Fibroblast of skin of right biceps (primary cell): ENCODE data around the gene TUBG2.

Source experiments
- DNase-seq: peaks from one replicate; pipeline ENCODE4 v3.0.0-alpha.2; 2013

Gene TUBG2

GRCh38 chr17:42700586-42701289 lies 41.7 kb downstream of the TUBG2 start:
- no peak for DNase-seq

- no peak for DNase-seq
Measured at GRCh38 chr17:42702446-42702845, 43.4 kb downstream of the TUBG2 start.

- no peak for DNase-seq
Measured at GRCh38 chr17:42704490-42704836, 45.4 kb downstream of the TUBG2 start.

- no peak for DNase-seq
Measured at GRCh38 chr17:42704837-42705494, 45.9 kb downstream of the TUBG2 start.

GRCh38 chr17:42706732-42707131 lies 47.6 kb downstream of the TUBG2 start:
- no peak for DNase-seq

GRCh38 chr17:42708588-42708987 lies 49.5 kb downstream of the TUBG2 start:
- no peak for DNase-seq

GRCh38 chr17:42709561-42709960 lies 50.5 kb downstream of the TUBG2 start:
- DNase-seq = no peak
